Mesodermal cell (in vitro differentiated cells): ENCODE measurements around the gene ACACB.

Experiments used
- H3K27ac ChIP-seq: 2 replicates; pipeline ENCODE4 v1.7.0; 2013; ENCODE audit warnings: mild to moderate bottlenecking, low read depth, low read length, moderate library complexity; ENCODE audit not compliant: severe bottlenecking
- H3K36me3 ChIP-seq: 2 replicates; pipeline ENCODE4 v1.7.1; 2013; ENCODE audit warnings: mild to moderate bottlenecking, low read length, moderate library complexity; ENCODE audit not compliant: control insufficient read depth, insufficient read depth
- H3K4me1 ChIP-seq: one replicate; pipeline ENCODE4 v1.7.1; 2013; ENCODE audit warnings: mild to moderate bottlenecking, low read length; ENCODE audit not compliant: insufficient read depth, control insufficient read depth, poor library complexity, severe bottlenecking
- H3K4me3 ChIP-seq: 2 replicates; pipeline ENCODE4 v1.7.0; 2013; ENCODE audit warnings: low read length, control low read depth, mild to moderate bottlenecking; ENCODE audit not compliant: insufficient read depth, poor library complexity, severe bottlenecking; ENCODE audit errors: extremely low read depth
- H3K9me3 ChIP-seq: 2 replicates; pipeline ENCODE4 v1.7.1; 2013; ENCODE audit warnings: mild to moderate bottlenecking, low read length, moderate library complexity; ENCODE audit not compliant: control insufficient read depth
- WGBS, 2 experiments: methylation state at CpG; one replicate each; pipeline ENCODE4 v1.1.5; 2013; ENCODE audit warnings: missing lambda C conversion rate in 2 of 2; ENCODE audit not compliant: insufficient coverage in 2 of 2; 5-methylcytosine and 5-hydroxymethylcytosine counted together

ACACB gene

DNA sequence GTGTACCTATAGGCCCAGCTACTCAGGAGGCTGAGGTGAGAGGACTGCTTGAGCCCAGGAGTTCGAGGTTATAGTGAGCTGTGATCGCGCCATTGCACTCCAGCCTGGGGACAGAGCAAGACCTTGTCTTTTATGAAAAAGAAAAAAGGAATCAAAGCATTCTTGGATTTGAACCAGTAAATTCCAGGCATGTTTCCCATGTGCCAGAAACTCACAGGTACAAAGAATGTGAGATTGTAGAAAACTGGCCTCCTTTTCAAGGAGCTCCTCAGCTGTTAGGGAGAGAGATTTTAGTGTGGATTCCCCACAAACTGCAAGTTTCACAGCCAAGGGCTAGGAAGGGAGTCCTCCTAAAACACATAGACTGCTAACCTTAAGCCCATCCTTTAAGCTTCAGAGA is 97.7 kb downstream of the ACACB start:
- WGBS, 2 experiments = 85 to 89% methylated on average over 3 of the region's 3 CpGs
- H3K4me1 ChIP-seq = no peaks in the 10 kb centered on the region
- no peak overlapping the region for H3K4me3 ChIP-seq
- peak overlapping the region; percentile 4 for H3K27ac ChIP-seq
- H3K36me3 ChIP-seq = no peaks in the 10 kb centered on the region
- H3K9me3 ChIP-seq = no peaks in the 10 kb centered on the region

- WGBS, 2 experiments = 90 to 100% methylated on average over 2 to 4 of the region's 6 CpGs
- H3K4me1 ChIP-seq = no peaks in the 10 kb centered on the region
- H3K27ac ChIP-seq = no peak overlapping the region
- no peak overlapping the region for H3K4me3 ChIP-seq
- no peaks in the 10 kb centered on the region for H3K36me3 ChIP-seq
- H3K9me3 ChIP-seq = no peaks in the 10 kb centered on the region
Observed at GRCh38 chr12:109218996-109219395, 102.6 kb downstream of the ACACB start.

DNA sequence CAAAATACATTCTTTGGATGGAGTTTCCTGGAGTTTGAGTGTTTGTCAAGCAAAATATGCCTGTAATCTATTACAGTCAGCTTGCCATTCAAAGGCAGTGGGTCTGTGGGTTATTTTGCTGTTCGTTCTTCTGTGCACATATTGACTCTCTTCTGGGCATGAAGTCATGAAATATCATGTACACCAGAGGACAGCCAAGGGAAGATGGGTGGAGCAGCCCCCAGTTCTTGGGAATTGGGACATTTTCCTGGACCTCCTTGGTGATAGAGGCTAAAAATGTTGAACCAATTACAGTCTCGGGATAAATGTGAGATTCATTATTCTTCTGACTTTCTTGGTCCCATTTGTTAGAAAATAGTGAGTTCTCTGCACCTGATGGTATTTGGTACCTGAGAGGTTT is 103.6 kb downstream of the ACACB start:
- WGBS, 2 experiments = 83 to 88% methylated on average over 1 to 2 of the region's 2 CpGs
- Histone ChIP-seq H3K27ac (no peak overlapping the region), H3K36me3 (no peaks in the 10 kb centered on the region)

DNA sequence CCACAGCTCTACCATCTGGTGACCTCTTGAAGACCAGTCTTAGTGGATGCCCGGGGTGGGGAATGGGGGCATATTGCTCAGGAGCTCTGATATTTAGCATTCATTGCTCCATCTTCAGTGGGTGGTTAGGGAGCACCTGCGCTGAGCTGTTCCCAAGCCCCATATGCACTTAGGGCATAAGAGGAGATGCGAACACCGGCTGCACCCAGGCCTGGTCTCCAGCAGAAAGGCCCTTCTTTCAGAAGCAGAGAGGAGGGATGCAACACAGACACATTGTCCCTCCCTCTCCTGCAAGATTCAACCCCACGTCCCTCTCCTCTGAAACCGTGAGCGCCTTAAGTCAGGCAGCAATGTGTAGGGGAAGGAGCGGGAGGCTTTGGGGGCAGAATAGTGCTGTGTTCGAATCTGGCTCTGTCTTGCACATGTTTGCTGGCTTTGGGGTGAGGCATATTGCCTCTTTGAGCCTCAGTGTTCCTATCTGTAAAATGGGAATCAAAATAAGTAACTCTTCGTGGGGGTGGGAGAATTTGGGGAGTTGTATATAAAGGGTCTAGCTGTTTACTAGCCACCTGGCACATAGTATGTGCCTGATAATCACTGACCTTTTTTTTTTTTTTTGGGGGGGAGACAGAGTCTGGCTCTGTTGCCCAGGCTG is 105.0 kb downstream of the ACACB start:
- Histone ChIP-seq H3K27ac (no peak overlapping the region), H3K9me3 (no peaks in the 10 kb centered on the region), H3K36me3 (no peaks in the 10 kb centered on the region), H3K4me3 (no peak overlapping the region), H3K4me1 (no peaks in the 10 kb centered on the region)
- WGBS, 2 experiments = 92 to 98% methylated on average over 5 to 6 of the region's 10 CpGs

More for the DNA sequence above, 103.6 kb downstream of the ACACB start:
- H3K4me3 ChIP-seq = no peak overlapping the region
- H3K4me1 ChIP-seq = no peaks in the 10 kb centered on the region
- H3K9me3 ChIP-seq = no peaks in the 10 kb centered on the region

GRCh38 chr12:109222062-109222461 is 105.7 kb downstream of the ACACB start:
- no peaks in the 10 kb centered on the region for H3K36me3 ChIP-seq
- H3K9me3 ChIP-seq = no peaks in the 10 kb centered on the region
- no peaks in the 10 kb centered on the region for H3K4me1 ChIP-seq
- H3K27ac ChIP-seq = no peak overlapping the region
- 79 to 91% methylated on average over 7 of the region's 7 CpGs for WGBS, 2 experiments
- no peak overlapping the region for H3K4me3 ChIP-seq

DNA sequence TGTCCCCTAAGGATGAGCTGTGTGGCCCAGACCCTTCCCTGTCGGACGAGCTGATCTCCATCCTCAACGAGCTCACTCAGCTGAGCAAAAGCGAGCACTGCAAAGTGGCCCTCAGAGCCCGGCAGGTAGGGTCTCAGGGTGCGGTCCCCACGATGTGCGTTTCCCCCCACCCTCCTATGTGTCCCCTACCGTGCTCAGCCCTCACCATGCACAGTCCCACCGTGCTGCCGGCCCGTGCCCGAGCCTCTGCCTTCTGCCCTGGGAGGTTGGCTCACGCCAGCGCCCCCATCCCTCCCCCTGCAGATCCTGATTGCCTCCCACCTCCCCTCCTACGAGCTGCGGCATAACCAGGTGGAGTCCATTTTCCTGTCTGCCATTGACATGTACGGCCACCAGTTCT is 106.1 kb downstream of the ACACB start:
- 90 to 95% methylated on average over 17 to 18 of the region's 18 CpGs for WGBS, 2 experiments
- Histone ChIP-seq H3K36me3 (no peaks in the 10 kb centered on the region), H3K4me1 (no peaks in the 10 kb centered on the region), H3K9me3 (no peaks in the 10 kb centered on the region), H3K4me3 (no peak overlapping the region), H3K27ac (no peak overlapping the region)

DNA sequence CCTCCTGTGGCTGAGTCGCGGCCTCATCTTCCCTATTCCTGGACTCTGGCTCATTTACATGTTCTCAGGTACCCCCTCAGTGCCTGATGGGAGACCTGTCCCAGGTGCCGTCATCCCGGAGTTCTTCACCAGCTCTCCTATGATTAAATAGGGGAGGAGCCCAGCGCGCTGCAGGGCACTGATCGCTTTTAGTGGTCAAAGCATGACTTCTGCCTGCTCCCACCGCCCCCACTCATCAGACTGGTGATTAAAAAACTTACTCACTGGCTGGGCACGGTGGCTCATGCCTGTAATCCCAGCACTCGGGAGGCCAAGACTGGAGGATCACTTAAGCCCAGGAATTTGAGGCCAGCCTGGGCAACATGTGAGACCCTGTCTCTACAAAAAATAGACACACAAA is 106.8 kb downstream of the ACACB start:
- 90 to 91% methylated on average over 10 of the region's 10 CpGs for WGBS, 2 experiments
- H3K4me3 ChIP-seq = no peak overlapping the region
- H3K36me3 ChIP-seq = no peaks in the 10 kb centered on the region
- no peak overlapping the region for H3K27ac ChIP-seq
- no peaks in the 10 kb centered on the region for H3K9me3 ChIP-seq
- no peaks in the 10 kb centered on the region for H3K4me1 ChIP-seq

- no peak overlapping the region for H3K4me3 ChIP-seq
- no peaks in the 10 kb centered on the region for H3K9me3 ChIP-seq
- WGBS, 2 experiments = 94 to 97% methylated on average over 5 of the region's 5 CpGs
- H3K4me1 ChIP-seq = no peaks in the 10 kb centered on the region
- no peak overlapping the region for H3K27ac ChIP-seq
- H3K36me3 ChIP-seq = no peaks in the 10 kb centered on the region
Observed at GRCh38 chr12:109223868-109224267, 107.5 kb downstream of the ACACB start.

GRCh38 chr12:109228664-109229063 is 112.3 kb downstream of the ACACB start:
- 95 to 100% methylated on average over 2 of the region's 4 CpGs for WGBS, 2 experiments
- Histone ChIP-seq H3K4me1 (no peaks in the 10 kb centered on the region), H3K27ac (no peak overlapping the region), H3K4me3 (no peak overlapping the region), H3K9me3 (no peaks in the 10 kb centered on the region), H3K36me3 (no peaks in the 10 kb centered on the region)

DNA sequence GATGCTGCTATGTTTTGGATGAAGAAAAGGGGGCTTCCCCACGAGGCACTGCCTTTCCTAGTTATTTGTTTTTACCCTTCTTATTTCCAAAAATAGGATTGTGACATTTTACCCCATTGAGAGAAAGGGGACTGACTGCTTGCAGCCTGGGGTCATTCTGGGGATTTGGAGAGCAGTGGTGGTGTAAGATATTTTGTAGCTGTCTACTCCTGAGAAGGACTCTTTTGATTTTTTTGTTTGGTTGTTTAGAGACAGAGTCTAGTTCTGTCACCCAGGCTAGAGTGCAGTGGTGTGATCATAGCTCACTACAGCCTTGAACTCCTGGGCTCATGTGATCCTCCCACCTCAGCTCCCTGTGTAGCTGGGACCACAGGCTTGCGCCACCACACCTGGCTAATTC is 113.8 kb downstream of the ACACB start:
- Histone ChIP-seq H3K4me1 (no peaks in the 10 kb centered on the region), H3K27ac (no peak overlapping the region), H3K4me3 (no peak overlapping the region), H3K9me3 (no peaks in the 10 kb centered on the region), H3K36me3 (no peaks in the 10 kb centered on the region)
- no CpG with 5 or more reads among the region's 2 CpGs for WGBS, 2 experiments

GRCh38 chr12:109232731-109233130 is 116.3 kb downstream of the ACACB start:
- 82 to 94% methylated on average over 3 to 6 of the region's 7 CpGs for WGBS, 2 experiments
- Histone ChIP-seq H3K36me3 (no peaks in the 10 kb centered on the region), H3K27ac (no peak overlapping the region), H3K4me1 (no peaks in the 10 kb centered on the region), H3K9me3 (no peaks in the 10 kb centered on the region), H3K4me3 (no peak overlapping the region)
